HCT116 (cell line): Measurements from ENCODE around the gene RPTOR. TPM values are rescaled to one million over a fixed set of nuclear protein-coding genes. Genes with fewer than 3 reads are reported as not detected.

Experiments
- ATAC-seq: fragments of 200-7000 bp; cut with Tn5 transposase; 2 replicates; pipeline ENCODE4 v1.9.1; 2020; ENCODE audit warnings: mild to moderate bottlenecking, moderate library complexity
- BruUV-seq: library from RNA; stranded (reverse); fragments of 400-500 nt; replicated peaks from 2 replicates; lab custom pipeline; 2021; lab: Mats Ljungman, UMichigan
- CTCF ChIA-PET: fragments of 300-600 bp; sonication (Branson Sonifier 250); formaldehyde crosslinking; loops from one replicate; lab custom pipeline; 2021; ENCODE audit warnings: antibody characterized with exemption; lab: Charles Lee
- POLR2A ChIA-PET: fragments of 300-600, 350-600 bp; sonication (Branson Sonifier 250); formaldehyde crosslinking; loops from one replicate; lab custom pipeline; 2021; ENCODE audit warnings: antibody characterized with exemption; lab: Charles Lee
- RAD21 ChIA-PET, 2 experiments: fragments of 300-600 bp; sonication (Branson Sonifier 250); formaldehyde crosslinking; loops; one replicate each; lab custom pipeline; 2023; ENCODE audit warnings: low total read pairs in 2 of 2; ENCODE audit not compliant: uncharacterized antibody in 2 of 2, unreplicated experiment in 2 of 2, low non-redundant PET in 1 of 2; lab: Charles Lee
- DNase-seq: peaks from one replicate; pipeline ENCODE4 v3.0.0-alpha.2; 2010; ENCODE audit warnings: low read depth, low spot score
- H2AFZ ChIP-seq: fragments of 200-600 bp; shearing (Covaris generic), sonication (generic); 2 replicates; pipeline ENCODE4 v1.6.1; 2017; ENCODE audit warnings: low read depth, mixed run types, mixed read lengths, antibody characterized with exemption, low read length; ENCODE audit not compliant: poor library complexity, severe bottlenecking
- H3K27ac ChIP-seq: 2 replicates; pipeline ENCODE4 v1.5.1; 2012; ENCODE audit warnings: low read depth, low read length
- H3K27me3 ChIP-seq: fragments of 200-600 bp; sonication (generic); 2 replicates; pipeline ENCODE4 v1.6.1; 2016; ENCODE audit warnings: mixed run types, low read length, mixed read lengths; ENCODE audit not compliant: insufficient read depth
- H3K36me3 ChIP-seq, 2 experiments: fragments of 200-500 bp in 1 of 2; fragments of 200-600 bp in 1 of 2; sonication (Bioruptor generic) in 1 of 2; sonication (generic) in 1 of 2; 2 replicates each; pipeline versions ENCODE4 v1.5.1 to v1.6.1; 2014 to 2016; ENCODE audit warnings: low read length in 2 of 2, inconsistent platforms in 1 of 2, mixed read lengths in 1 of 2, mixed run types in 1 of 2; ENCODE audit not compliant: insufficient read depth in 2 of 2, control insufficient read depth in 1 of 2
- H3K4me1 ChIP-seq, 2 experiments: fragments of 200-600 bp in 1 of 2; sonication (generic) in 1 of 2; 2 replicates each; pipeline versions ENCODE4 v1.5.1 to v1.6.1; 2012 to 2017; ENCODE audit warnings: low read length in 2 of 2, inconsistent platforms in 1 of 2, mild to moderate bottlenecking in 1 of 2, mixed read lengths in 1 of 2, mixed run types in 1 of 2, moderate library complexity in 1 of 2; ENCODE audit not compliant: insufficient read depth in 2 of 2, control insufficient read depth in 1 of 2
- H3K4me2 ChIP-seq: fragments of 200-600 bp; sonication (generic); 2 replicates; pipeline ENCODE4 v1.6.1; 2017; ENCODE audit warnings: mixed run types, low read length, mixed read lengths
- H3K4me3 ChIP-seq, 2 experiments: fragments of 200-600 bp in 1 of 2; sonication (generic) in 1 of 2; replicated peaks in 1 of 2; 2 replicates each; pipeline ENCODE4 v1.5.1; 2011 to 2016; ENCODE audit warnings: low read length in 2 of 2, control low read depth in 1 of 2, low read depth in 1 of 2, mild to moderate bottlenecking in 1 of 2, mixed read lengths in 1 of 2, mixed run types in 1 of 2
- H3K79me2 ChIP-seq: fragments of 200-600 bp; sonication (generic); 2 replicates; pipeline ENCODE4 v1.6.1; 2017; ENCODE audit warnings: mild to moderate bottlenecking, mixed run types, low read length, moderate library complexity, mixed read lengths; ENCODE audit not compliant: insufficient read depth
- H3K9ac ChIP-seq: fragments of 200-600 bp; sonication (generic); 2 replicates; pipeline ENCODE4 v1.6.1; 2016; ENCODE audit warnings: low read length, mixed read lengths
- H3K9me2 ChIP-seq: fragments of 200-600 bp; sonication (generic), shearing (Covaris generic); 2 replicates; pipeline ENCODE4 v1.6.1; 2017; ENCODE audit warnings: mixed run types, mild to moderate bottlenecking, moderate library complexity; ENCODE audit not compliant: insufficient read depth
- H3K9me3 ChIP-seq, 2 experiments: fragments of 200-500 bp in 1 of 2; fragments of 200-600 bp in 1 of 2; sonication (Bioruptor generic) in 1 of 2; sonication (generic) in 1 of 2; 2 replicates each; pipeline ENCODE4 v1.6.1; 2014 to 2017; ENCODE audit warnings: low read length in 2 of 2, mixed read lengths in 2 of 2, inconsistent platforms in 1 of 2, low read depth in 1 of 2, mild to moderate bottlenecking in 1 of 2, mixed run types in 1 of 2, moderate library complexity in 1 of 2; ENCODE audit not compliant: control insufficient read depth in 1 of 2, insufficient read depth in 1 of 2
- H4K20me1 ChIP-seq: fragments of 200-600 bp; sonication (generic), shearing (Covaris generic); 2 replicates; pipeline ENCODE4 v1.6.1; 2017; ENCODE audit warnings: mixed run types, mild to moderate bottlenecking, moderate library complexity; ENCODE audit not compliant: insufficient read depth
- CBX3 ChIP-seq: IDR thresholded peaks from 2 replicates; pipeline ENCODE4 v1.6.1; 2012; ENCODE audit warnings: low read depth
- EGR1 ChIP-seq: IDR thresholded peaks from 2 replicates; pipeline ENCODE4 v1.6.1; 2012; ENCODE audit warnings: low read depth
- EZH2 ChIP-seq: fragments of 200-600 bp; sonication (generic); IDR thresholded peaks from 2 replicates; pipeline ENCODE4 v1.6.1; 2017; ENCODE audit warnings: antibody characterized with exemption, mixed run types
- FOSL1 ChIP-seq: IDR thresholded peaks from 2 replicates; pipeline ENCODE4 v1.6.1; 2012; ENCODE audit warnings: low read depth
- JUND ChIP-seq: IDR thresholded peaks from 2 replicates; pipeline ENCODE4 v1.6.1; 2012
- POLR2A ChIP-seq: IDR thresholded peaks from 2 replicates; pipeline ENCODE4 v1.7.0; 2011; ENCODE audit warnings: borderline replicate concordance; ENCODE audit not compliant: insufficient read depth, insufficient read length; ENCODE audit errors: extremely low read depth
- POLR2AphosphoS5 ChIP-seq: IDR thresholded peaks from 2 replicates; pipeline ENCODE4 v1.6.1; 2011; ENCODE audit warnings: mild to moderate bottlenecking, low read depth, low read length, moderate library complexity
- RAD21 ChIP-seq: IDR thresholded peaks from 2 replicates; pipeline ENCODE4 v1.6.1; 2012; ENCODE audit warnings: low read depth, mild to moderate bottlenecking
- SP1 ChIP-seq: IDR thresholded peaks from 2 replicates; pipeline ENCODE4 v1.6.1; 2012; ENCODE audit warnings: low read depth
- SRF ChIP-seq: IDR thresholded peaks from 2 replicates; pipeline ENCODE4 v1.6.1; 2012; ENCODE audit warnings: low read depth
- TCF7L2 ChIP-seq: IDR thresholded peaks from 2 replicates; pipeline ENCODE4 v1.7.0; 2011; ENCODE audit warnings: borderline replicate concordance, inconsistent platforms; ENCODE audit not compliant: insufficient read depth, insufficient read length; ENCODE audit errors: extremely low read depth
- ZFX ChIP-seq: fragments of 450-650 bp; IDR thresholded peaks from 2 replicates; pipeline ENCODE4 v1.6.1; 2017
- intact Hi-C: fragments of 100-400 bp; cut with micrococcal nuclease; formaldehyde crosslinking; loops from 2 replicates; pipeline ENCODE4 v1.10.0; 2022
- total RNA-seq: library from RNA; stranded (reverse); gene quantifications from one replicate; pipeline ENCODE4 v1.2.1, GENCODE V29; 2021; ENCODE audit not compliant: unreplicated experiment
- TF ChIP-seq, protein P1 (sequence below): IDR thresholded peaks from 2 replicates; pipeline ENCODE4 v1.6.1; 2012
- TF ChIP-seq, protein P2 (sequence below): IDR thresholded peaks from 2 replicates; pipeline ENCODE4 v1.6.1; 2012; ENCODE audit warnings: low read depth
- TF ChIP-seq, protein P3 (sequence below): IDR thresholded peaks from 2 replicates; pipeline ENCODE4 v1.6.1; 2011; ENCODE audit warnings: mild to moderate bottlenecking, low read length, moderate library complexity; ENCODE audit not compliant: insufficient replicate concordance; ENCODE audit errors: extremely low read depth
- TF ChIP-seq, protein P4 (sequence below): IDR thresholded peaks from 2 replicates; pipeline ENCODE4 v1.6.1; 2012

Gene RPTOR
- total RNA-seq, 1 experiment from 2014 or later = 69.5 TPM

DNA sequence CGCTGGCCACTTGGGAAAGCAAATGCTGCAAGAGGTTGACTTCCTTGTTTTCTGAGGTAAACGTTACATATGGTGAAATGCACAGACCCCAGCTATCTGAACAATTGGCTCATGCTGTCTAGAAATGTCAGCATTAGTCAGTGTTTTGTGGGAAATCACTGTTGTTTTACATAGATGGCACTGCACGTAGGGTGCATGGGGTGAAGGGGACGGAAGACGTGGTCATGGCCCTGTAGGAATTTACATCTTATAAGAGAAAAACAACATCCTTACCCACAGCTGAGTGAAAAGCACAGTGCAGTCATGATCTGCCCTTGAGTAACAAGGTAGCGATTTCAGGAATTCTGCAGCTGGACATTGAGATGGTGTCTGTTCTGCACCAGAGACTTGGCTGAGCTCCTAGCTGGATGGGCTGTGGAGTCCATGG is 15.2 kb downstream of the RPTOR start:
- ChIA-PET RAD21 (interaction anchor here in 1 of 2 experiments (0.6 kb wide), 1 partner anchor 87 kb away, joined by 3 read pairs; no protein-coding TSS in a partner anchor), CTCF (interaction anchor here (1.7 kb wide), 1 partner anchor 16 kb away, joined by 7 read pairs; no protein-coding TSS in a partner anchor), POLR2A (no interaction called here)
- Histone ChIP-seq H3K27me3 (no peaks in the 10 kb centered on the region), H4K20me1 (peaks cover 3% of the 10 kb centered on the region; the same call in 1 of the 2 replicates), H2AFZ (no peak overlapping the region), H3K36me3 (peaks cover 0 to 7% of the 10 kb centered on the region in 2 experiments; a peak in 1 of 4 replicates), H3K9me2 (no peaks in the 10 kb centered on the region), H3K9ac (no peak overlapping the region), H3K4me2 (no peak overlapping the region), H3K9me3 (no peaks in the 10 kb centered on the region), H3K4me1 (no peaks in the 10 kb centered on the region), H3K27ac (no peak overlapping the region), H3K4me3 (no peak overlapping the region), H3K79me2 (peaks cover 94% of the 10 kb centered on the region)
- ATAC-seq (no peak), DNase-seq (no peak)
- TF ChIP-seq ZFX (no peak), EZH2 (no peak), POLR2AphosphoS5 (no peak), POLR2A (no peak), FOSL1 (no peak), RAD21 (no peak), EGR1 (no peak), TCF7L2 (no peak), SRF (no peak), SP1 (no peak), CBX3 (no peak), JUND (no peak)
- TF ChIP-seq, protein P1, sequence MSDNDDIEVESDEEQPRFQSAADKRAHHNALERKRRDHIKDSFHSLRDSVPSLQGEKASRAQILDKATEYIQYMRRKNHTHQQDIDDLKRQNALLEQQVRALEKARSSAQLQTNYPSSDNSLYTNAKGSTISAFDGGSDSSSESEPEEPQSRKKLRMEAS = no peak
- TF ChIP-seq, protein P2, sequence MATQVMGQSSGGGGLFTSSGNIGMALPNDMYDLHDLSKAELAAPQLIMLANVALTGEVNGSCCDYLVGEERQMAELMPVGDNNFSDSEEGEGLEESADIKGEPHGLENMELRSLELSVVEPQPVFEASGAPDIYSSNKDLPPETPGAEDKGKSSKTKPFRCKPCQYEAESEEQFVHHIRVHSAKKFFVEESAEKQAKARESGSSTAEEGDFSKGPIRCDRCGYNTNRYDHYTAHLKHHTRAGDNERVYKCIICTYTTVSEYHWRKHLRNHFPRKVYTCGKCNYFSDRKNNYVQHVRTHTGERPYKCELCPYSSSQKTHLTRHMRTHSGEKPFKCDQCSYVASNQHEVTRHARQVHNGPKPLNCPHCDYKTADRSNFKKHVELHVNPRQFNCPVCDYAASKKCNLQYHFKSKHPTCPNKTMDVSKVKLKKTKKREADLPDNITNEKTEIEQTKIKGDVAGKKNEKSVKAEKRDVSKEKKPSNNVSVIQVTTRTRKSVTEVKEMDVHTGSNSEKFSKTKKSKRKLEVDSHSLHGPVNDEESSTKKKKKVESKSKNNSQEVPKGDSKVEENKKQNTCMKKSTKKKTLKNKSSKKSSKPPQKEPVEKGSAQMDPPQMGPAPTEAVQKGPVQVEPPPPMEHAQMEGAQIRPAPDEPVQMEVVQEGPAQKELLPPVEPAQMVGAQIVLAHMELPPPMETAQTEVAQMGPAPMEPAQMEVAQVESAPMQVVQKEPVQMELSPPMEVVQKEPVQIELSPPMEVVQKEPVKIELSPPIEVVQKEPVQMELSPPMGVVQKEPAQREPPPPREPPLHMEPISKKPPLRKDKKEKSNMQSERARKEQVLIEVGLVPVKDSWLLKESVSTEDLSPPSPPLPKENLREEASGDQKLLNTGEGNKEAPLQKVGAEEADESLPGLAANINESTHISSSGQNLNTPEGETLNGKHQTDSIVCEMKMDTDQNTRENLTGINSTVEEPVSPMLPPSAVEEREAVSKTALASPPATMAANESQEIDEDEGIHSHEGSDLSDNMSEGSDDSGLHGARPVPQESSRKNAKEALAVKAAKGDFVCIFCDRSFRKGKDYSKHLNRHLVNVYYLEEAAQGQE = no peak
- TF ChIP-seq, protein P3, sequence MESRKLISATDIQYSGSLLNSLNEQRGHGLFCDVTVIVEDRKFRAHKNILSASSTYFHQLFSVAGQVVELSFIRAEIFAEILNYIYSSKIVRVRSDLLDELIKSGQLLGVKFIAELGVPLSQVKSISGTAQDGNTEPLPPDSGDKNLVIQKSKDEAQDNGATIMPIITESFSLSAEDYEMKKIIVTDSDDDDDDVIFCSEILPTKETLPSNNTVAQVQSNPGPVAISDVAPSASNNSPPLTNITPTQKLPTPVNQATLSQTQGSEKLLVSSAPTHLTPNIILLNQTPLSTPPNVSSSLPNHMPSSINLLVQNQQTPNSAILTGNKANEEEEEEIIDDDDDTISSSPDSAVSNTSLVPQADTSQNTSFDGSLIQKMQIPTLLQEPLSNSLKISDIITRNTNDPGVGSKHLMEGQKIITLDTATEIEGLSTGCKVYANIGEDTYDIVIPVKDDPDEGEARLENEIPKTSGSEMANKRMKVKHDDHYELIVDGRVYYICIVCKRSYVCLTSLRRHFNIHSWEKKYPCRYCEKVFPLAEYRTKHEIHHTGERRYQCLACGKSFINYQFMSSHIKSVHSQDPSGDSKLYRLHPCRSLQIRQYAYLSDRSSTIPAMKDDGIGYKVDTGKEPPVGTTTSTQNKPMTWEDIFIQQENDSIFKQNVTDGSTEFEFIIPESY = no peak
- TF ChIP-seq, protein P4, sequence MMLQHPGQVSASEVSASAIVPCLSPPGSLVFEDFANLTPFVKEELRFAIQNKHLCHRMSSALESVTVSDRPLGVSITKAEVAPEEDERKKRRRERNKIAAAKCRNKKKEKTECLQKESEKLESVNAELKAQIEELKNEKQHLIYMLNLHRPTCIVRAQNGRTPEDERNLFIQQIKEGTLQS = no peak
- intact Hi-C loops = no loop called here
- no TSS peak for BruUV-seq
